B cell (primary cell): ENCODE data around the gene NAPG. TPM values are rescaled to one million over a fixed set of nuclear protein-coding genes. Genes with fewer than 3 reads are reported as not detected.
A peak's percentile ranks its signal among the peaks of the same experiment; 100 is the strongest.

Experiments
- ATAC-seq: fragments of 200-7000 bp; cut with Tn5 transposase; one replicate; pipeline ENCODE4 v1.10.0; 2021; ENCODE audit warnings: low read depth, mild to moderate bottlenecking, moderate number of reproducible peaks, moderate library complexity
- CTCF ChIA-PET: fragments of 350-600 bp; sonication (Branson Sonifier 250); formaldehyde crosslinking; loops from one replicate; lab custom pipeline; 2021; ENCODE audit warnings: antibody characterized with exemption, inconsistent platforms; lab: Charles Lee
- POLR2A ChIA-PET: fragments of 350-600 bp; sonication (Branson Sonifier 250); formaldehyde crosslinking; loops from one replicate; lab custom pipeline; 2021; ENCODE audit warnings: antibody characterized with exemption; lab: Charles Lee
- DNase-seq: peaks from one replicate; pipeline ENCODE4 v3.0.0; 2013
- H2AFZ ChIP-seq: 2 replicates; pipeline ENCODE4 v1.6.1; 2012; ENCODE audit warnings: mild to moderate bottlenecking, low read depth, low read length; ENCODE audit not compliant: insufficient read depth, poor library complexity, severe bottlenecking
- H3K27ac ChIP-seq, 2 donors: 1 replicate in 1 of 2; 2 replicates in 1 of 2; pipeline ENCODE4 v1.5.1; 2012 to 2013; ENCODE audit warnings: low read length in 2 of 2, mild to moderate bottlenecking in 2 of 2, moderate library complexity in 1 of 2
- H3K27me3 ChIP-seq, 4 experiments: fragments of 200-600 bp in 1 of 4; sonication (generic) in 1 of 4; replicated peaks in 1 of 4; 1 replicate in 2 of 4; 2 replicates in 2 of 4; pipeline versions ENCODE4 v1.6.1 to v1.7.0; 2013 to 2016; ENCODE audit warnings: low read length in 3 of 4, mild to moderate bottlenecking in 2 of 4, mixed read lengths in 1 of 4, moderate library complexity in 1 of 4; ENCODE audit not compliant: insufficient read depth in 4 of 4, control insufficient read depth in 3 of 4; ENCODE audit errors: control extremely low read depth in 1 of 4
- H3K36me3 ChIP-seq, 2 experiments: replicated peaks in 1 of 2; 1 replicate in 1 of 2; 2 replicates in 1 of 2; pipeline versions ENCODE4 v1.6.1 to v1.7.1; 2013; ENCODE audit warnings: low read length in 1 of 2; ENCODE audit not compliant: insufficient read depth in 2 of 2, control insufficient read depth in 1 of 2; ENCODE audit errors: control extremely low read depth in 1 of 2, extremely low read depth in 1 of 2
- H3K4me1 ChIP-seq, 2 donors: fragments of 200-600 bp in 1 of 2; sonication (generic) in 1 of 2; 1 replicate in 1 of 2; 2 replicates in 1 of 2; pipeline versions ENCODE4 v1.5.1 to v1.6.1; 2013 to 2017; ENCODE audit warnings: low read length in 2 of 2; ENCODE audit not compliant: control insufficient read depth in 2 of 2, insufficient read depth in 2 of 2
- H3K4me2 ChIP-seq: replicated peaks from 2 replicates; pipeline ENCODE3; 2012; ENCODE audit warnings: mild to moderate bottlenecking, low read depth, low read length; ENCODE audit not compliant: poor library complexity, severe bottlenecking
- H3K4me3 ChIP-seq, 5 experiments: fragments of 200-600 bp in 1 of 5; sonication (generic) in 1 of 5; 1 replicate in 3 of 5; 2 replicates in 2 of 5; pipeline versions ENCODE4 v1.5.1 to v1.7.0; 2011 to 2016; ENCODE audit warnings: low read length in 4 of 5, mild to moderate bottlenecking in 4 of 5, low read depth in 2 of 5, control low read depth in 1 of 5, moderate library complexity in 1 of 5; ENCODE audit not compliant: insufficient read depth in 1 of 5; ENCODE audit errors: control extremely low read depth in 1 of 5, extremely low read depth in 1 of 5
- H3K79me2 ChIP-seq: fragments of 200-600 bp; sonication (generic); one replicate; pipeline ENCODE4 v1.6.0; 2016; ENCODE audit warnings: low read length; ENCODE audit not compliant: control insufficient read depth, insufficient read depth
- H3K9ac ChIP-seq: fragments of 200-600 bp; sonication (generic); 2 replicates; pipeline ENCODE4 v1.6.1; 2017; ENCODE audit warnings: mild to moderate bottlenecking, low read length, moderate library complexity
- H3K9me3 ChIP-seq, 3 donors: one replicate each; pipeline versions ENCODE4 v1.6.1 to v1.7.1; 2013; ENCODE audit warnings: low read length in 2 of 3; ENCODE audit not compliant: control insufficient read depth in 2 of 3, insufficient read depth in 1 of 3; ENCODE audit errors: control extremely low read depth in 1 of 3
- H4K20me1 ChIP-seq: 2 replicates; pipeline ENCODE4 v1.6.0; 2012; ENCODE audit warnings: mild to moderate bottlenecking, low read length; ENCODE audit not compliant: insufficient read depth, control insufficient read depth, poor library complexity, severe bottlenecking
- H3K27ac Mint-ChIP-seq: one replicate; pipeline ENCODE4 v1.8.0; 2021; ENCODE audit warnings: mixed read lengths
- H3K27me3 Mint-ChIP-seq: one replicate; pipeline ENCODE4 v1.8.0; 2021; ENCODE audit warnings: mixed read lengths
- H3K4me1 Mint-ChIP-seq: one replicate; pipeline ENCODE4 v1.8.0; 2021; ENCODE audit warnings: mixed read lengths
- H3K4me3 Mint-ChIP-seq: one replicate; pipeline ENCODE4 v1.8.0; 2021; ENCODE audit warnings: mixed read lengths
- H3K9me3 Mint-ChIP-seq: one replicate; pipeline ENCODE4 v1.8.0; 2022; ENCODE audit warnings: mixed read lengths; ENCODE audit not compliant: insufficient read depth
- EZH2 ChIP-seq: IDR thresholded peaks from 2 replicates; pipeline ENCODE4 v1.6.1; 2012; ENCODE audit warnings: borderline replicate concordance, low read depth, mild to moderate bottlenecking, moderate library complexity, low read length; ENCODE audit not compliant: insufficient read depth, poor library complexity, severe bottlenecking
- WGBS: methylation state at CpG from one replicate; pipeline ENCODE4 v1.1.5; 2013; ENCODE audit warnings: missing lambda C conversion rate; ENCODE audit not compliant: insufficient coverage; 5-methylcytosine and 5-hydroxymethylcytosine counted together
- intact Hi-C: fragments of 100-400 bp; cut with micrococcal nuclease; formaldehyde crosslinking; loops from one replicate; pipeline ENCODE4 v1.10.0; 2022
- polyA plus RNA-seq: library from polyadenylated mRNA; depleted of rRNA; stranded (reverse); fragments of >200 nt; gene quantifications from 2 replicates; pipeline ENCODE4 v1.2.3, GENCODE V29; 2012
- total RNA-seq, 2 donors: library from RNA; stranded (reverse); fragments of 120-200 nt in 1 of 2; gene quantifications; 1 replicate in 1 of 2; 2 replicates in 1 of 2; pipeline versions ENCODE4 v1.2.3 to v1.2.4, GENCODE V29; 2013 to 2022
- TF ChIP-seq, protein P1 (sequence below): fragments of 200-600 bp; IDR thresholded peaks from one replicate; pipeline ENCODE4 v1.8.0; 2022; ENCODE audit warnings: antibody characterized with exemption, mild to moderate bottlenecking

NAPG gene
- total and polyA plus RNA-seq, 2 donors (not counting 1 experiment from before 2014, with no cell fraction given): 9.4 to 31.8 TPM

DNA sequence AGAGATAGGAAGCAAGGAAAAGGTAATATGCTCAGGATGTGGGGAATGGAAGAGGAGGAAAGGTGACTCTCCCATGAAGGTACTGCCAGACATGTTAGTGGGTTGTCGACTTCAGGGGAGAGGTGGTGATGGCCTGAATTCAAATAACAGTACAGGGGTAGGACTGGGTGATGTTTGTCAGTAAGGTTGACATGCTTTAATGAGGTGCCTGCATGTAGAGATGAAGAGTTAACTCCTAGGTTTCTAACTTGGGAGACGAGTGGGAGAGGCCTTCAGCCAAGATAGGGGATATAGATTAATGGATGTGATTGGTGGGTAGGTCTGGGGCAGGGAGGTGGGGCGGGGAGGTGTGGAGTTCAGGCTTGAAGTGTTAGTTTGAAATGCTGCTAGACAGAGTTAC lies 2.6 kb downstream of the NAPG start:
- POLR2A ChIA-PET: no interaction called here
- H4K20me1 ChIP-seq: peaks cover 30% of the 10 kb centered on the region
- intact Hi-C loops: loop anchor here (5.0 to 10.0 kb wide), 5 partner anchors 824 to 1924 kb away; partner anchors contain the start of genes IMPA2, PPP4R1, RAB12 and RAB31

DNA sequence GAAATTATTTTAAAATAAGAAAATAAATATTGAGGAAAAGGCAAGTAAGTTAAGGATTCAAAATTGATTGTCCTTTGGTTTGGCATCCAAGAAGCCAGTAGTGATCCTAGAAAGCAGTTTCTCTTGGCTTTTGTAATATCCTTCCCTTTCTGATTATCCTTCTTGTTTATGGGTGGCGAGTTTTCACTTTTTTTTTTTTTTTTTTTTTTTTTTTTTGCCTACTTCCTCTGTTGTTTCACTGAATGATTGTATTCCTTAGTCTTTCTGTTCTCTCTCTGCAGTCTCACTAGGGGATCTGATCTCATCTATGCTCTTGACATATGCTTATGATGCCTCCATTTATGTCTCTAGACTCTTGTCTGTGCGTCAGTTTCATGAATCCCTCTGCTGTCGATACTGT lies 4.2 kb downstream of the NAPG start:
- TF ChIP-seq EZH2: no peak
- TF ChIP-seq, protein P1, sequence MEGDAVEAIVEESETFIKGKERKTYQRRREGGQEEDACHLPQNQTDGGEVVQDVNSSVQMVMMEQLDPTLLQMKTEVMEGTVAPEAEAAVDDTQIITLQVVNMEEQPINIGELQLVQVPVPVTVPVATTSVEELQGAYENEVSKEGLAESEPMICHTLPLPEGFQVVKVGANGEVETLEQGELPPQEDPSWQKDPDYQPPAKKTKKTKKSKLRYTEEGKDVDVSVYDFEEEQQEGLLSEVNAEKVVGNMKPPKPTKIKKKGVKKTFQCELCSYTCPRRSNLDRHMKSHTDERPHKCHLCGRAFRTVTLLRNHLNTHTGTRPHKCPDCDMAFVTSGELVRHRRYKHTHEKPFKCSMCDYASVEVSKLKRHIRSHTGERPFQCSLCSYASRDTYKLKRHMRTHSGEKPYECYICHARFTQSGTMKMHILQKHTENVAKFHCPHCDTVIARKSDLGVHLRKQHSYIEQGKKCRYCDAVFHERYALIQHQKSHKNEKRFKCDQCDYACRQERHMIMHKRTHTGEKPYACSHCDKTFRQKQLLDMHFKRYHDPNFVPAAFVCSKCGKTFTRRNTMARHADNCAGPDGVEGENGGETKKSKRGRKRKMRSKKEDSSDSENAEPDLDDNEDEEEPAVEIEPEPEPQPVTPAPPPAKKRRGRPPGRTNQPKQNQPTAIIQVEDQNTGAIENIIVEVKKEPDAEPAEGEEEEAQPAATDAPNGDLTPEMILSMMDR: no peak
- no peaks in the 10 kb centered on the region for H3K27me3 ChIP-seq
- H3K27ac ChIP-seq: no peak overlapping the region
- H4K20me1 ChIP-seq: peaks cover 34% of the 10 kb centered on the region
- H2AFZ ChIP-seq: no peak overlapping the region
- H3K79me2 ChIP-seq: peaks cover 51% of the 10 kb centered on the region
- no peak overlapping the region for H3K9ac ChIP-seq
- 87% methylated on average over 2 of the region's 3 CpGs for WGBS
- Mint-ChIP-seq H3K4me3 (no peak overlapping the region), H3K27ac (no peak overlapping the region), H3K27me3 (no peaks in the 10 kb centered on the region), H3K4me1 (peaks cover 48% of the 10 kb centered on the region), H3K9me3 (no peaks in the 10 kb centered on the region)
- peaks cover 18 to 37% of the 10 kb centered on the region in 2 donors for H3K4me1 ChIP-seq
- H3K9me3 ChIP-seq: no peaks in the 10 kb centered on the region
- H3K4me2 ChIP-seq: no peak overlapping the region
- no peak overlapping the region for H3K4me3 ChIP-seq
- ChIA-PET CTCF (interaction anchor here (1.1 kb wide), 2 partner anchors 9 to 556 kb away, joined by 3 read pairs; no protein-coding TSS in a partner anchor), POLR2A (no interaction called here)
- DNase-seq: no peak
- no peak for ATAC-seq
- intact Hi-C loops: no loop called here
- H3K36me3 ChIP-seq: peaks cover 0 to 10% of the 10 kb centered on the region in 2 experiments

More for the DNA sequence above, 2.6 kb downstream of the NAPG start:
- no peak overlapping the region for H3K4me3 ChIP-seq
- no peak for TF ChIP-seq EZH2
- TF ChIP-seq, protein P1: no peak
- CTCF ChIA-PET: interaction anchor here (2.1 kb wide), 1 partner anchor 32 kb away, joined by 9 read pairs; no protein-coding TSS in a partner anchor
- H3K4me1 ChIP-seq: peaks cover 20 to 39% of the 10 kb centered on the region in 2 donors
- no peak overlapping the region for H3K4me2 ChIP-seq
- no peak overlapping the region for H3K9ac ChIP-seq
- H3K27me3 ChIP-seq: no peaks in the 10 kb centered on the region
- ATAC-seq: no peak
- H3K4me3 Mint-ChIP-seq: peak overlapping the region; percentile 36
- H3K9me3 Mint-ChIP-seq: no peaks in the 10 kb centered on the region
- WGBS: 72% methylated on average over 3 of the region's 3 CpGs
- no peaks in the 10 kb centered on the region for H3K27me3 Mint-ChIP-seq
- H3K27ac ChIP-seq: no peak overlapping the region
- H2AFZ ChIP-seq: no peak overlapping the region
- H3K4me1 Mint-ChIP-seq: peaks cover 54% of the 10 kb centered on the region
- DNase-seq: no peak
- no peaks in the 10 kb centered on the region for H3K9me3 ChIP-seq
- peak overlapping the region; percentile 60 for H3K27ac Mint-ChIP-seq
- no peaks in the 10 kb centered on the region for H3K36me3 ChIP-seq
- H3K79me2 ChIP-seq: peaks cover 46% of the 10 kb centered on the region
